Stimulated activated CD8-positive, alpha-beta memory T cell treated with anti-CD3 and anti-CD28 coated beads, Interleukin-12 subunit alpha, Interleukin-12 subunit beta, amount 100 ng/mL, for 24 hours (primary cell): Measurements from ENCODE around the gene XXYLT1.

Experiments used
- DNase-seq: peaks from one replicate; pipeline ENCODE4 v3.0.0-alpha.2; 2020; ENCODE audit errors: extremely low read depth

The XXYLT1 gene

GRCh38 chr3:195151866-195152541 lies 119.0 kb downstream of the XXYLT1 start:
- no peak for DNase-seq

GRCh38 chr3:195151402-195151801 lies 119.6 kb downstream of the XXYLT1 start:
- no peak for DNase-seq

GRCh38 chr3:195150181-195151118 lies 120.5 kb downstream of the XXYLT1 start:
- no peak for DNase-seq

GRCh38 chr3:195149292-195150030 lies 121.5 kb downstream of the XXYLT1 start:
- no peak for DNase-seq

GRCh38 chr3:195148549-195148948 lies 122.4 kb downstream of the XXYLT1 start:
- no peak for DNase-seq

- no peak for DNase-seq
These were observed 123.3 kb downstream of the XXYLT1 start for GRCh38 chr3:195147649-195148080.

GRCh38 chr3:195146131-195146530 lies 124.8 kb downstream of the XXYLT1 start:
- no peak for DNase-seq

GRCh38 chr3:195145579-195145978 lies 125.4 kb downstream of the XXYLT1 start:
- no peak for DNase-seq

- no peak for DNase-seq
These were observed 127.7 kb downstream of the XXYLT1 start for GRCh38 chr3:195143221-195143620.

- no peak for DNase-seq
These were observed 128.4 kb downstream of the XXYLT1 start for GRCh38 chr3:195142519-195142918.

- no peak for DNase-seq
These were observed 129.9 kb downstream of the XXYLT1 start for GRCh38 chr3:195140816-195141793.

GRCh38 chr3:195140410-195140809 lies 130.5 kb downstream of the XXYLT1 start:
- no peak for DNase-seq

- no peak for DNase-seq
These were observed 131.1 kb downstream of the XXYLT1 start for GRCh38 chr3:195139876-195140240.

GRCh38 chr3:195139091-195139875 lies 131.7 kb downstream of the XXYLT1 start:
- DNase-seq, result no peak

- no peak for DNase-seq
These were observed 133.0 kb downstream of the XXYLT1 start for GRCh38 chr3:195137638-195138588.

- no peak for DNase-seq
These were observed 135.0 kb downstream of the XXYLT1 start for GRCh38 chr3:195135917-195136316.

GRCh38 chr3:195134431-195134830 lies 136.5 kb downstream of the XXYLT1 start:
- no peak for DNase-seq

GRCh38 chr3:195133462-195133861 lies 137.5 kb downstream of the XXYLT1 start:
- DNase-seq, result no peak

GRCh38 chr3:195133013-195133412 lies 137.9 kb downstream of the XXYLT1 start:
- DNase-seq, result no peak
